Measurements from ENCODE around the gene NELFE.
"Not testable (repeated sequence)": the region's sequence is repeated elsewhere in the genome, so short reads cannot be mapped to it uniquely, and the experiment has no call there.

Gene NELFE

DNA sequence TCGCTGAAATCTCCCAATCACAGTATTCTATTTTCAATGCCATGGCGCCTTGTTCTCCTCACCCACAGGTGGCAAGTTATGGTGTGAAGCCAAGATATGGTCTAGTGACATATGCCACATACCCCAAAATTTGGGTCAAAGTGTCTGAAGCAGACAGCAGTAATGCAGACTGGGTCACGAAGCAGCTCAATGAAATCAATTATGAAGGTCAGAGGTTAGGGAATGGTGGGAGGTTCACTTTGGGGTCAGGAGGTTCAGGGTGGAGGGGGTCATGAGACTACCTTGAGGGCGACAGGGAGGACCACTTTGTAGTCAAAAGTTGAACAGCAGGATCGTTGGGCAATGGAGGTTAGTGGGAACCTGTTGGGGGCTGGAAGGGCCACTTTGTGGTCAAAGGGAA, 10.5 kb downstream of the NELFE start:
- no peak for DNase-seq

GRCh38 chr6:31947864-31948263, 10.9 kb downstream of the NELFE start:
- DNase-seq, result no peak

- no peak for DNase-seq
These were observed 11.6 kb downstream of the NELFE start for GRCh38 chr6:31947070-31947675.

DNA sequence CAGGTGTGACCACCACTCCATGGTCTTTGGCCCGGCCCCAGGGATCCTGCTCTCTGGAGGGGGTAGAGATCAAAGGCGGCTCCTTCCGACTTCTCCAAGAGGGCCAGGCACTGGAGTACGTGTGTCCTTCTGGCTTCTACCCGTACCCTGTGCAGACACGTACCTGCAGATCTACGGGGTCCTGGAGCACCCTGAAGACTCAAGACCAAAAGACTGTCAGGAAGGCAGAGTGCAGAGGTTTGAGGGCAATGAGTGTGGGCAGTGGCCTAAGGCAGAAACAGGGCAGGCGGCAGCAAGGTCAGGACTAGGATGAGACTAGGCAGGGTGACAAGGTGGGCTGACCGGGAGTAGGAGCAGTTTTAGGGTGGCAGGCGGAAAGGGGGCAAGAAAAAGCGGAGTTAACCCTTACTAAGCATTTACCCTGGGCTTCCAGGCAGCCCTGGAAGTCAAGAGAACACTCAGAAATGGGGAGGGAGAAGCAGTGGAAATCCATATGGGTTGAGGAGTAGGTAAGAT, 12.3 kb downstream of the NELFE start:
- DNase-seq, result no peak

DNA sequence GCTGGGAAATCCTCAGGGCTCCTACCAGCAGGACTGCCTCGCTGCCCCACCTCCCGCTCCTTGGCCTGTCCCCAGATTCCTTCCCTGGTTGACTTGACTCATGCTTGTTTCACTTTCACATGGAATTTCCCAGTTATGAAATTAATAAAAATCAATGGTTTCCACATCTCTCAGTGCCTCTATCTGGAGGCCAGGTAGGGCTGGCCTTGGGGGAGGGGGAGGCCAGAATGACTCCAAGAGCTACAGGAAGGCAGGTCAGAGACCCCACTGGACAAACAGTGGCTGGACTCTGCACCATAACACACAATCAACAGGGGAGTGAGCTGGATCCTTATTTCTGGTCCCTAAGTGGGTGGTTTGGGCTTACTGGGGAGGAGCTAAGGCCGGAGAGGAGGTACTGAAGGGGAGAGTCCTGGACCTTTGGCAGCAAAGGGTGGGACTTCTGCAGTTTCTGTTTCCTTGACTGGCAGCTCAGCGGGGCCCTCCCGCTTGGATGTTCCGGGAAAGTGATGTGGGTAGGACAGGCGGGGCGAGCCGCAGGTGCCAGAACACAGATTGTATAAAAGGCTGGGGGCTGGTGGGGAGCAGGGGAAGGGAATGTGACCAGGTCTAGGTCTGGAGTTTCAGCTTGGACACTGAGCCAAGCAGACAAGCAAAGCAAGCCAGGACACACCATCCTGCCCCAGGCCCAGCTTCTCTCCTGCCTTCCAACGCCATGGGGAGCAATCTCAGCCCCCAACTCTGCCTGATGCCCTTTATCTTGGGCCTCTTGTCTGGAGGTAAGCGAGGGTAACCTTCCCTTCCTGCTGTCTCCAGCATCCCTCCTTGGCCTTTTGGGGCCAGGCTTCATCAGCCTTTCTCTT, 13.0 kb downstream of the NELFE start, which contains the start of gene CFB:
Gene CFB (plus strand): TSS at position 589 of the 863 bp plus-strand sequence. CDS start 127 bp downstream, at position 716.
- DNase-seq, result no peak

- DNase-seq, result no peak
These were observed 13.6 kb downstream of the NELFE start for GRCh38 chr6:31945154-31945506.

GRCh38 chr6:31943742-31944141, 15.0 kb downstream of the NELFE start:
- no peak for DNase-seq

DNA sequence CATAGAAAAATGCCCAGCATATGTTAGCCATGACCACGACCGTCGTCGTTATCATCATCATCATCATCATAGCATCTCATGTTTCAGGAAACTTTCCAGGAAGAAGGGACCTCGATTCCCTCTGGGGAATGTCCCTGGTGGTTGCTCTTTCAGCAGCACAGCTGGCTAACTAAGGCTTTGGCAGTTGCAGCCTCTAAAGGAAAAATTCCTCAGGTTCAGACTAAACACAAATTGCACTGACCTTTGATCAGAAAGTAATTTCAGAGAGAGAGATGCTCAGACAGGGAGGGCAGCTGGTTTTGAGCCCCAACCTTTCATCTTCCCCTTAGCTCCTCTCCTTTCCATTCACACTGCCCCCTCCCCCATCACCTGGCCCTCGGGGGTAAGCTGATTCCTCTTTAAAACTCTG, 18.5 kb downstream of the NELFE start:
- DNase-seq, result no peak

GRCh38 chr6:31935823-31936222, 22.9 kb downstream of the NELFE start:
- DNase-seq, result no peak

DNA sequence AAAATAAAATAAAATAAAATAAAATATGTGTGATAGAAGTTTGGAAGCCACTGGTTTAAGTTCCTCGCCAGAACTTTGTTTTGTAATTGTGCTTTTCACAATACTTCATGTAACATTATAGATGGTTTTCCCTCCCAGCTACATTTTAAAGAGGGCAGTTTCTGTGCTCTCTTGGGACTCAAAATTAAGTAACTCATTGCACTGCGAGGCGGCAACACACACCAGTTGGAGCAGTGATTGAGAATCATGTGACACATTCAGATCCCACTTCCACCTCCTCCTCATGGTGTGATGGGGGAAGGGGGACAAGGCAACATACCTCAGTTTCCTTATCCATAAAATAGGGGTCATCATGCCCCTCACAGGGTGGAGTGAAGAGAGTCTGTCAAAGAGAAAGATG, 23.8 kb downstream of the NELFE start:
- DNase-seq, result no peak

GRCh38 chr6:31933537-31933936, 25.2 kb downstream of the NELFE start:
- DNase-seq, result no peak

DNA sequence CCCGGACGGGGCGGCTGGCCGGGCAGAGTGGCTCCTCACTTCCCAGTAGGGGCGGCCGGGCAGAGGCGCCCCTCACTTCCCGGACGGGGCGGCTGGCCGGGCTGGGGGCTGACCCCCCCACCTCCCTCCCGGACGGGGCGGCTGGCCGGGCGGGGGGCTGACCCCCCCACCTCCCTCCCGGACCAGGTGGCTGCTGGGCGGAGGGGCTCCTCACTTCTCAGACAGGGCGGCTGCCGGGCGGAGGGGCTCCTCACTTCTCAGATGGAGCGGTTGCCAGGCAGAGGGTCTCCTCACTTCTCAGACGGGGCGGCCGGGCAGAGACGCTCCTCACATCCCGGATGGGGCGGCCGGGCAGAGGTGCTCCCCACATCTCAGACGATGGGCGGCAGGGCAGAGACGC, 26.6 kb downstream of the NELFE start:
- not testable (repeated sequence) for DNase-seq

GRCh38 chr6:31930962-31931361, 27.8 kb downstream of the NELFE start:
- DNase-seq, result no peak

- DNase-seq, result no peak
These were observed 30.2 kb downstream of the NELFE start for GRCh38 chr6:31928672-31928939.

- no peak for DNase-seq
These were observed 30.7 kb downstream of the NELFE start for GRCh38 chr6:31927863-31928671.

- no peak for DNase-seq
These were observed 31.4 kb downstream of the NELFE start, which contains the start of gene C2 for GRCh38 chr6:31927242-31927862. Gene C2 (plus strand): TSS chr6:31927717. CDS start chr6:31927753, 36 bp downstream.

- no peak for DNase-seq
These were observed 35.8 kb downstream of the NELFE start for GRCh38 chr6:31922942-31923341.

DNA sequence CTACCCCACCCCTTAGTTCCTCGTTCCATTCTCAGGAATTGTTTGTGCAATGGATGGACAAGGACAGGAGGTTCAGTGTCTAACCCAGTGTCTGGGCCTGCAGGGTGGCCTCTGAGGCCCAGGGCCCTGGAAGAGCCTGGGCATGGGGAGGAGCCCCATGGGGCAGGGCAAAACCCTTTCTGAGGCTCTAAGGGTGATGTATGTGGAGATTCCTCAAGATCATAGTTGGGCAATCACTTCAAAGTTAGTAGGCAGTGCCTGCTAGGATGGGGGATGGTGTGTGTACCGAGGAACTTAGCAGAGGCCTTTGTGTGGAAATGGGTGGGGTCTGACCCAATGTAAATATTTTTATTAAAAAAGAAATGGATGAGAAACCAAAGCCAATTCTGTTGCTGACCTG, 38.0 kb downstream of the NELFE start:
- no peak for DNase-seq

- DNase-seq, result no peak
These were observed 39.0 kb downstream of the NELFE start for GRCh38 chr6:31919624-31920303.

DNA sequence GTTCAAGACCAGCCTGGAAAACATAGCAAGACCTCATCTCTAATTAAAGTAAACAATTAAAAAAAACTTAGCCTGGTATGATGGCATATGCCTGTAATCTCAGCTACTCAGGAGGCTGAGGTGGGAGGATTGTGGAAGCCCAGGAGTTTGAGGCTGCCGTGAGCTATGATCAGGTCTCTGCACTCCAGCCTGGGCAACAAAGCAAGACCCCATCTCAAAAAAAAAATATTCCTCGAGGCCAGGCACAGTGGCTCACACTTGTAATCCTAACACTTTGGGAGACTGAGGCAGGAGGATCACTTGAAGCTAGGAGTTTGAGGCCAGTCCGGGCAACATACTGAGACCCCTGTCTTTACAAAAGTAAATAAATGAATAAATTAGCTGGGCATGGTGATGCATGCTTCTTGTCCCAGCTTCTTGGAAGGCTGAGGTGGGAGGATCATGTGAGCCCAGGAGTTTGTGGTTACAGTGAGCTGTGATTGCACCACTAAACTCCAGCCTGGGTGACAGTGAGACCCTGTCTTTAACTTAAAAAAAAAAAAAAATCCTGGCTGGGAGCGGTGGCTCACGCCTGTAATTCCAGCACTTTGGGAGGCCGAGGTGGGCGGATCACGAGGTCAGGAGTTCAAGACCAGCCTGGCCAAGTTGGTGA, 40.6 kb downstream of the NELFE start:
- DNase-seq, result no peak

DNA sequence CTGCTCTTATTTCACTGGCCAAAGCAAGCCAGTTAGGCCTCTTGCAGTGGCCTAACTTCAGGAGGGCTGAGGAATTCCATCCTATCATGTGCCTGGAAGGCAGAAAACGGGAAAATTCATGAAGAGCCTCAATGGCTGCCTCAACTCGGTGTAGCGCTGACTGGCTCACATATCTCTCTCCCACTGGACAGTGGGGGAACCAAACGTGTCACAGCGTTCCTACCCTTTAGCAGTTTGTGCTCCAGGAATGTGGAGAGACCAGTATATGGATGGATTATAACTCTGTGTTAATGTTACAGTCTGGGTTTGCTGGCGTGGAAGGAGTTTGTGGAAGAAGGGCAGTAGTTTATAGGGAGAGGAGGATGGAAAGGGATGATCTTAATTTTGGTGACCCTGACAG, 43.0 kb downstream of the NELFE start:
- DNase-seq, result no peak

GRCh38 chr6:31915351-31915750, 43.4 kb downstream of the NELFE start:
- DNase-seq, result no peak

Data from activated T-cell treated with anti-CD3 and anti-CD28 coated beads, Interleukin-2, amount 50 U/mL, for 1 hour (primary cell).